NCI-H1048 (cell line): ENCODE results near the gene TMEM247.
"Not testable (repeated sequence)": the region's sequence is repeated elsewhere in the genome, so short reads cannot be mapped to it uniquely, and the experiment has no call there.

Experiments used
- DNase-seq: peaks from one replicate; lab custom pipeline; 2025; lab: John Stamatoyannopoulos, UW

Gene TMEM247

DNA sequence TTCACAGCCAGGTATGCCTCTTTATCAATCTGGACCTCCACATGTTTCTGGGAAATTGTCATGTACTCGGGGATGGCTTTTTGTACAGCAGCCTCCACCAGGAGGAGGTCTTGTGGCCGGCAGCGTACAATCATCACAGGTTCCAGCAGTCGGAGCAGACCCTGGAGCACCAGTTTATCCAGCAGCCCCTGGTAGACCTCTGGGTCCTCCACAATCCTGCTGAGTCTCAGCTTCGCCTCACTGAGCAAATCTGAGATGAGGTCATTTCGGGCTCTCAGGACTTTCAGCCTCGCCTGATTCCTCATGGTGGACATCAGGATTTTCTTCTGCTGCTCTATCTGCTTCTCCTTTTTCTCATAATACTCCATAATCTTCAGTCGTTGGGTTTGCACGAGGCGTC lies 32.8 kb downstream of the TMEM247 start:
- DNase-seq, result no peak

DNA sequence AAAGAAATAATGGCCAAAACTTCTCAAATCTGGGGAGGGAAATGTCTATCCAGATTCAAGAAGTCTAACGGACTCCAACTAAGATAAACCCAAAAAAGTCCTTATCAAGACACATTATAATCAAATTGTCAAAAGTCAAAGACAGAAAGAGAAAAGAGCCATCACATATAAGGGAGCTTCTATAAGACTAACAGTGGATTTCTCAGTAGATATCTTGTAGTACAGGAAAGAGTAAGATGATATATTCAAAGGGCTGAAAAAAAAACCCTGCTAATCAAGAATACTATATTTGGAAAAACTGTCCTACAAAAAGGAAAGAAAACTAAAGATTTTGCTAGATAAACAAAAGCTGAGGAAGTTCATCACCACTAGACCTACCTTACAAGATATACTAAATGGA lies 35.4 kb downstream of the TMEM247 start:
- DNase-seq, result no peak

DNA sequence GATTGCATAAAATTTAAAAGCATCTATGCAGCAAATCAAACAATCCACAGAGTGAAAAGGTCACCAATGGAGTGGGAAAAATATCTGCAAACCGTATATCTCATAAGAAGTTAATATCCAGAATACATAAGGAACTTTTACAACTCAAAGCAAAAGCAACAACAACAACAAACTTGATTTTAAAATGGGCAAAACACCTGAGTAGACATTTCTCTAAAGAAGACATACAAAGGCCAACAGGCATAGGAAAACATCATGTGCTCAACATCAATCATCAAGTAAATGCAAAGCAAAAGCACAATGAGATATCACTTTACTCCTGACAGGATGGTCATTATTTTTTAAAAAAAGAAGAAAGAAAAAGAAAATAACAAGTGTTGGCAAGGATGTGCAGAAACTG lies 38.1 kb downstream of the TMEM247 start:
- no peak for DNase-seq

GRCh38 chr2:46518861-46519260 lies 39.5 kb downstream of the TMEM247 start:
- no peak for DNase-seq

GRCh38 chr2:46519265-46519664 lies 39.9 kb downstream of the TMEM247 start:
- DNase-seq, result no peak

DNA sequence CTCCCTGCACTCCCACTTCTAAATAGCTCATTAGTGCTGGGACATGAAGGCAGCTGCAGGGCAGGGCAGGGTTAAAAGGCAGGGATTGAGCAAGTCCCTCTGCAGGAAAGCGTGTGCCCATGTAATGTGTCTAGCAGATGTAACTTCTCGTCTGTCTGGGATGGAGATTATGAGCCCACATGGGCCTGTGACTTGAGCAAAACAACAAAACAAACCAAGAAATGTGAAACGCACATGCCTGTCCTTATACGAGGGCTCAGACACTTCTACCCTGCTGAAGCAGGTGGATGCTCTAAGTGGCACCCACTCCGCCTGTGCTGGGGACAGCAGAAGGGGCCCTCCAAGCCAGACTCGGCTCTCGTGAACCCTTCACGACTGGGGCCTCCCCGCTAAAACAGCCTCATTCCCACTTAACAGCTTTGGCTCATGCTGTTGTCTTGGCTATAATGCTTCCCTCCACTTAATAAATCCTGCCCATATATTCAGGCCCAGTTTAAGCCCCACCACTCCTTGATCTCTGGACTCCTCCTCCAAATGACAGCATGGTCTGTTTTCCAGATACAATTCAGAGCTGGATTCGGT lies 40.9 kb downstream of the TMEM247 start:
- no peak for DNase-seq

- DNase-seq, result no peak
These were observed 41.9 kb downstream of the TMEM247 start for GRCh38 chr2:46521215-46521683.

DNA sequence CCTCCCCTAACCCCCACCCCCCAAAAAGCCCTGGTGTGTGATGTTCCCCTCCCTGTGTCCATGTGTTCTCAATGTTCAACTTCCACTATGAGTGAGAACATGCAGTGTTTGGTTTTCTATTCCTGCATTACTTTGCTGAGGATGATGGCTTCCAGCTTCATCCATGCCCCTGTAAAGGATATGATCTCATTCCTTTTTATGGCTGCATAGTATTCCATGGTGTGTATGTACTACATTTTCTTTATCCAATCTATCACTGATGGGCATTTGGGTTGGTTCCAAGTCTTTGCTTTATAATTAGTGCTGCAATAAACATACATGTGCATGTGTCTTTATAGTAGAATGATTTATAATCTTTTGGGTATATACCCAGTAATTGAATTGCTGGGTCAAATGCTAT lies 43.0 kb downstream of the TMEM247 start:
- not testable (repeated sequence) for DNase-seq

GRCh38 chr2:46525522-46526155 lies 46.3 kb downstream of the TMEM247 start:
- no peak for DNase-seq

GRCh38 chr2:46528880-46529279 lies 49.5 kb downstream of the TMEM247 start:
- no peak for DNase-seq

DNA sequence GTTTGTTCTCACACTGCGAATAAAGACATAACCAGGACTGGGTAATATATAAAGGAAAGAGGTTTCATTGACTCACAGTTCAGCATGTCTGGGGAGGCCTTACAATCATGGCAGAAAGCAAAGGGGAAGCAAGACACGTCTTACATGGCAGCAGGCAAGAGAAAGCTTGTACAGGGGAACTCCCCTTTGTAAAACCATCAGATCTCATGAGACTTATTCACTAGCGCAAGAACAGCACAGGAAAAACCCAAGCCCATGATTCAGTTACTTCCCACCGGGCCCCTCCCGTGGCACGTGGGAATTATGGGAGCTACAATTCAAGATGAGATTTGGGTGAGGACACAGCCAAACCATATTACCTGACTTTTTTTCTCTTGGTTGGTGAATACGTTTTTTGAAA lies 51.3 kb downstream of the TMEM247 start:
- no peak for DNase-seq

GRCh38 chr2:46531863-46532262 lies 52.5 kb downstream of the TMEM247 start:
- DNase-seq, result no peak
